Naive B cell (primary cell): ENCODE data around the gene GBP3. TPM values are rescaled to one million over a fixed set of nuclear protein-coding genes. Genes with fewer than 3 reads are reported as not detected.
"Not testable (repeated sequence)": the region's sequence is repeated elsewhere in the genome, so short reads cannot be mapped to it uniquely, and the experiment has no call there.

Experiments used
- ATAC-seq, 2 donors: fragments of 150-1000 bp; cut with Tn5 transposase; 2 replicates each; pipeline ENCODE4 v1.10.0; 2021; ENCODE audit warnings: low read depth in 2 of 2, mild to moderate bottlenecking in 2 of 2, moderate library complexity in 2 of 2
- DNase-seq: peaks from one replicate; pipeline ENCODE4 v3.0.0; 2022
- H3K27ac Mint-ChIP-seq, 6 donors: one replicate each; pipeline ENCODE4 v1.8.0; 2020 to 2022; ENCODE audit warnings: mild to moderate bottlenecking in 6 of 6, mixed read lengths in 6 of 6, moderate library complexity in 5 of 6, inconsistent platforms in 2 of 6
- H3K27me3 Mint-ChIP-seq, 3 donors: one replicate each; pipeline ENCODE4 v1.8.0; 2021 to 2022; ENCODE audit warnings: mixed read lengths in 3 of 3, mild to moderate bottlenecking in 1 of 3
- H3K36me3 Mint-ChIP-seq, 2 donors: one replicate each; pipeline ENCODE4 v1.8.0; 2020 to 2022; ENCODE audit warnings: mixed read lengths in 2 of 2, inconsistent platforms in 1 of 2, mild to moderate bottlenecking in 1 of 2
- H3K4me1 Mint-ChIP-seq, 3 donors: one replicate each; pipeline ENCODE4 v1.8.0; 2020 to 2022; ENCODE audit warnings: mixed read lengths in 3 of 3, inconsistent platforms in 1 of 3, mild to moderate bottlenecking in 1 of 3, moderate library complexity in 1 of 3
- H3K4me3 Mint-ChIP-seq, 8 donors: one replicate each; pipeline ENCODE4 v1.8.0; 2020 to 2022; ENCODE audit warnings: mild to moderate bottlenecking in 8 of 8, mixed read lengths in 8 of 8, moderate library complexity in 8 of 8, inconsistent platforms in 2 of 8
- H3K9me3 Mint-ChIP-seq, 7 donors: one replicate each; pipeline ENCODE4 v1.8.0; 2020 to 2022; ENCODE audit warnings: mixed read lengths in 7 of 7, mild to moderate bottlenecking in 5 of 7, inconsistent platforms in 2 of 7, moderate library complexity in 1 of 7
- polyA plus RNA-seq, 6 donors: library from polyadenylated mRNA; unstranded; fragments of 300-500 nt; fragmentation: Illumina TruSeq; gene quantifications; one replicate each; pipeline ENCODE4 v1.2.3, GENCODE V29; 2021; ENCODE audit warnings: low read depth in 6 of 6

Gene GBP3
- polyA plus RNA-seq, 6 donors from 2014 or later: 4.3 to 8.5 (median 5.7) TPM

DNA sequence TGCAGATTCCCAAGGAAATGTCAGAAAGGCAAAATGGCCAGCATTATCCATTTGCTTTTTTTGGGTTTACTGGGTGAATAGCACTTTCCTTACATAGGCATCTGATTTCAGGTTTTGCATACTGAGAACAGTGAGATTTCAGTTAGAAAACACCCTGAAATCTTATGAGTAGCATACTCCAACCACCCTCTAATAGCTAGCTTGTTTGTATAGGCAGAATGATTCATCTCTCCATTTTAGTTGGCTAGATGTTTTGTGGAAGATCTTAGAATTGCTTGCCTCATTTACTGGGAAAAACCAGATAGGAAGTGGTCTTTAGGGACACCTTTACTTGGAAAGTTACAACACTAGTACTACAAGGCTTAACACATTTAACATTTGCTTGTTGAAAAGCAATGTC is 40.6 kb downstream of the GBP3 start:
- H3K27ac Mint-ChIP-seq: peak overlapping the region in 1 of 6 donors; percentile 36
- peaks cover 13 to 23% of the 10 kb centered on the region in 2 donors for H3K36me3 Mint-ChIP-seq
- H3K27me3 Mint-ChIP-seq: no peaks in the 10 kb centered on the region
- H3K9me3 Mint-ChIP-seq: no peaks in the 10 kb centered on the region
- ATAC-seq (no peak), DNase-seq (no peak)
- H3K4me3 Mint-ChIP-seq: no peak overlapping the region
- H3K4me1 Mint-ChIP-seq: peaks cover 20 to 50% (median 42%) of the 10 kb centered on the region in 3 donors

GRCh38 chr1:88981506-88981905 is 41.2 kb downstream of the GBP3 start:
- not testable (repeated sequence) for H3K27me3 Mint-ChIP-seq, DNase-seq, ATAC-seq, H3K9me3 Mint-ChIP-seq
- peak overlapping the region in 2 of 8 donors; percentile 15 to 40 for H3K4me3 Mint-ChIP-seq
- peaks cover 20 to 50% (median 42%) of the 10 kb centered on the region in 3 donors for H3K4me1 Mint-ChIP-seq
- H3K27ac Mint-ChIP-seq: peak overlapping the region in 3 of 6 donors; percentile 6 to 64 (median 12)
- peaks cover 13 to 23% of the 10 kb centered on the region in 2 donors for H3K36me3 Mint-ChIP-seq

GRCh38 chr1:88980870-88981269 is 41.8 kb downstream of the GBP3 start:
- Mint-ChIP-seq H3K4me1 (peaks cover 20 to 49% (median 41%) of the 10 kb centered on the region in 3 donors), H3K4me3 (peak overlapping the region in 1 of 8 donors; percentile 6)

GRCh38 chr1:88979749-88980116 is 42.9 kb downstream of the GBP3 start:
- peaks cover 24 to 48% (median 48%) of the 10 kb centered on the region in 3 donors for H3K4me1 Mint-ChIP-seq
- H3K27ac Mint-ChIP-seq: no peak overlapping the region
- H3K27me3 Mint-ChIP-seq: no peaks in the 10 kb centered on the region
- peaks cover 13 to 23% of the 10 kb centered on the region in 2 donors for H3K36me3 Mint-ChIP-seq
- DNase-seq (no peak), ATAC-seq (no peak)
- H3K4me3 Mint-ChIP-seq: no peak overlapping the region
- no peaks in the 10 kb centered on the region for H3K9me3 Mint-ChIP-seq

More at GRCh38 chr1:88980870-88981269, 41.8 kb downstream of the GBP3 start:
- no peaks in the 10 kb centered on the region for H3K27me3 Mint-ChIP-seq
- DNase-seq (no peak), ATAC-seq (no peak)
- H3K9me3 Mint-ChIP-seq: no peaks in the 10 kb centered on the region
- H3K36me3 Mint-ChIP-seq: peaks cover 13 to 23% of the 10 kb centered on the region in 2 donors
- H3K27ac Mint-ChIP-seq: peak overlapping the region in 3 of 6 donors; percentile 12 to 78 (median 45)

- H3K27ac Mint-ChIP-seq: no peak overlapping the region
- peaks cover 13 to 23% of the 10 kb centered on the region in 2 donors for H3K36me3 Mint-ChIP-seq
- peaks cover 24 to 52% (median 44%) of the 10 kb centered on the region in 3 donors for H3K4me1 Mint-ChIP-seq
These were observed 43.5 kb downstream of the GBP3 start for GRCh38 chr1:88979054-88979748.

DNA sequence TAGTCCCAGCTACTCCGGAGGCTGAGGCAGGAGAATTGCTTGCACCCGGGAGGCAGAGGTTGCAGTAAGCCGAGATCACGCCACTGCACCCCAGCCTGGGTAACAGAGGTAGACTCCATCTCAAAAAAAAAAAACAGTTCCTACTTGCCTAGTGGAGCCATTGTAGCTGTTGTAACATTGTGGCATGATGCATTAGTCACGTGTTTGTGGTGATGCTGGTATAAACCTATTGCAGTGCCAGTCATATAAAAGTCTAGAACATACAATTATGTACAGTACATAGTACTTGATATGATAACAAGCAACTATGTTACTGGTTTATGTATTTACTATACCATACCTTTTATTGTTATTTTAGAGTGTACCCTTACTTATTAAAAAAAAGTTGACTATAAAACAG is 46.4 kb downstream of the GBP3 start:
- DNase-seq (no peak), ATAC-seq (no peak)
- Mint-ChIP-seq H3K4me3 (no peak overlapping the region), H3K36me3 (peaks cover 0 to 9% of the 10 kb centered on the region in 2 donors), H3K4me1 (peaks cover 29 to 47% (median 41%) of the 10 kb centered on the region in 3 donors), H3K27me3 (no peaks in the 10 kb centered on the region), H3K27ac (no peak overlapping the region), H3K9me3 (no peaks in the 10 kb centered on the region)

More at GRCh38 chr1:88979054-88979748, 43.5 kb downstream of the GBP3 start:
- H3K4me3 Mint-ChIP-seq: no peak overlapping the region
- H3K27me3 Mint-ChIP-seq: no peaks in the 10 kb centered on the region
- H3K9me3 Mint-ChIP-seq: no peaks in the 10 kb centered on the region
- ATAC-seq (no peak), DNase-seq (no peak)

GRCh38 chr1:88974616-88975172 is 48.0 kb downstream of the GBP3 start:
- DNase-seq, H3K27ac Mint-ChIP-seq: not testable (repeated sequence)
- peaks cover 28 to 36% (median 33%) of the 10 kb centered on the region in 3 donors for H3K4me1 Mint-ChIP-seq

DNA sequence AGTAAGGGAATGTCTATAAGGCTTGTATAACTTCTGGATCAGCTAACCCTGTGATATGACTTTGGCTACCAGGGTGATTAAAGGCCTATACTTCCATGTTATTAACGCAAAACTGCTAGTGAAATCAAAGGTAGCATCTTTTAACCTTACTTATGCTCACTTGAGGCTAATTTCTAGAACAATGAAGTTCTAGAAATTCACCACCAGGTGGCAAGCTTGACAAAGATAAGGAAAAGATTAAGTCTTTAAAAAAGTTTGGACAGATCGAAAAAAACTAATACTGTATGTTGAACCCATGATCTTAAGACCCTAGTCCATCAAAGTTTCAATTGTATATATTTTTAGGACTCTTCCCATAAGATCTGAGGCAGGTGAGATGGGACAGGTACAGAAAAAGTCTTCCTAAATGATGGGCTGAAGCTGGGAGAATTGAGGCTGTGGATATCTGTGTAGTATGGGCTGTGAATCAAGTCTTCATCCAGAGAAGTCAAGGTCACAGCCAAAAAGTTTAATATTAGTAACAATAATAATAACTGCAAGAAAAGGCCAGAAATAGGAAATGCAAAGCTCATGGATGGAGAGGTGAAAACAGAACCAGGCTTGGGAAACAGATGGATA is 49.0 kb downstream of the GBP3 start:
- ATAC-seq (peak; percentile 43 to 47), DNase-seq (peak; percentile 16)
- H3K27ac Mint-ChIP-seq: peak overlapping the region in 1 of 6 donors; percentile 27
- H3K27me3 Mint-ChIP-seq: no peaks in the 10 kb centered on the region
- H3K4me1 Mint-ChIP-seq: peaks cover 26 to 28% (median 28%) of the 10 kb centered on the region in 3 donors
- H3K4me3 Mint-ChIP-seq: no peak overlapping the region
- peaks cover 0 to 4% of the 10 kb centered on the region in 2 donors for H3K36me3 Mint-ChIP-seq
- H3K9me3 Mint-ChIP-seq: no peaks in the 10 kb centered on the region

More at GRCh38 chr1:88974616-88975172, 48.0 kb downstream of the GBP3 start:
- not testable (repeated sequence) for H3K27me3 Mint-ChIP-seq, H3K9me3 Mint-ChIP-seq, H3K36me3 Mint-ChIP-seq, ATAC-seq
- H3K4me3 Mint-ChIP-seq: peak overlapping the region in 4 of 8 donors; percentile 12 to 47 (median 26)

GRCh38 chr1:88961647-88962275 is 60.9 kb downstream of the GBP3 start:
- ATAC-seq (no peak), DNase-seq (no peak)
- H3K36me3 Mint-ChIP-seq: peaks cover 40 to 46% of the 10 kb centered on the region in 2 donors
- no peaks in the 10 kb centered on the region for H3K27me3 Mint-ChIP-seq
- H3K4me3 Mint-ChIP-seq: no peak overlapping the region
- no peaks in the 10 kb centered on the region for H3K9me3 Mint-ChIP-seq
- H3K4me1 Mint-ChIP-seq: no peaks in the 10 kb centered on the region
- no peak overlapping the region for H3K27ac Mint-ChIP-seq

DNA sequence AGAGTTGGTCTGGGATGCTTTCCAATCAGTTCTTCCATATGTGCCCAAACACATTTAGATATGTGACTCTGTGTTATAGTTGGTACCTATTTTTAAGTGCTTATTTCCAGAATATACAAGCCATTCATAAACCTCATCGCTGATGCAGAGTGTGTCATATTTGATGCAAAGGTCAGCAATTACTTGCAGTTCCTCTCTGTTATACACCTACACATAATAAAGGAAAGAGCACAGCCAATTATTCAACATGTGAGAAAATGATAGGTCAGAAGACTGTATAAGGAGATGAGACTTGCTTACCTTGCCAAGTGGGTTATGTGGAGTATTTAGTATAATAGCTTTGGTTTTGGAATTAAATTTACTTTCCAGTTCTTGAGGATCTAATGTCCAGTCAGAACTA is 61.6 kb downstream of the GBP3 start:
- no peak overlapping the region for H3K4me3 Mint-ChIP-seq
- H3K27ac Mint-ChIP-seq: peak overlapping the region in 1 of 6 donors; percentile 8
- H3K9me3 Mint-ChIP-seq: no peaks in the 10 kb centered on the region
- no peaks in the 10 kb centered on the region for H3K4me1 Mint-ChIP-seq
- DNase-seq (no peak), ATAC-seq (no peak)
- peaks cover 40 to 53% of the 10 kb centered on the region in 2 donors for H3K36me3 Mint-ChIP-seq
- H3K27me3 Mint-ChIP-seq: no peaks in the 10 kb centered on the region

Other genes with a start within 250 kb of the GBP3 start
- 10 to 100 TPM; 49.1 to 68.3 (median 59.0) TPM for gene GTF2B, start 131.3 kb downstream of the GBP3 start, polyA plus RNA-seq
- gene KYAT3, start 30.2 kb downstream of the GBP3 start, polyA plus RNA-seq: 10 to 100 TPM; 12.9 to 29.5 (median 21.7) TPM
- 10 to 100 TPM in 4 of 6 donors, 1 to 10 TPM in 2; 4.4 to 13.1 (median 11.6) TPM for gene RBMXL1, start 30.2 kb downstream of the GBP3 start, polyA plus RNA-seq
- gene GBP1, start 42.3 kb upstream of the GBP3 start, polyA plus RNA-seq: 10 to 100 TPM in 1 of 6 donors, 1 to 10 TPM in 5; 4.2 to 15.7 (median 7.6) TPM
- 10 to 100 TPM in 3 of 6 donors, 1 to 10 TPM in 3; 5.4 to 21.9 (median 10.1) TPM for gene GBP2, start 103.2 kb upstream of the GBP3 start, polyA plus RNA-seq
- under 1 TPM in 1 of 6 donors, not detected in 5; 0.15 TPM for gene GBP7, start 153.1 kb upstream of the GBP3 start, polyA plus RNA-seq
- gene GBP4, start 176.1 kb upstream of the GBP3 start, polyA plus RNA-seq: 10 to 100 TPM; 13.3 to 38.9 (median 22.8) TPM
- 10 to 100 TPM in 2 of 6 donors, 1 to 10 TPM in 4; 2.6 to 22.4 (median 8.9) TPM for gene GBP5, start 250.0 kb upstream of the GBP3 start, polyA plus RNA-seq